ENCODE results near the gene DMRT2.

Gene DMRT2

GRCh38 chr9:1048231-1048619 lies 1.9 kb upstream of the DMRT2 start:
- no peak for DNase-seq

- no peak for DNase-seq
Observed at GRCh38 chr9:1048811-1049210, 1.3 kb upstream of the DMRT2 start.

- peak; percentile 29 for DNase-seq
Observed at GRCh38 chr9:1049641-1050040, 516 bp upstream of the DMRT2 start.

GRCh38 chr9:1051210-1051583 lies 1.0 kb downstream of the DMRT2 start:
- DNase-seq, result no peak

- DNase-seq, result peak; percentile 66
Observed at GRCh38 chr9:1051584-1052275, 1.6 kb downstream of the DMRT2 start.

- no peak for DNase-seq
Observed at GRCh38 chr9:1052365-1053281, 2.5 kb downstream of the DMRT2 start.

DNA sequence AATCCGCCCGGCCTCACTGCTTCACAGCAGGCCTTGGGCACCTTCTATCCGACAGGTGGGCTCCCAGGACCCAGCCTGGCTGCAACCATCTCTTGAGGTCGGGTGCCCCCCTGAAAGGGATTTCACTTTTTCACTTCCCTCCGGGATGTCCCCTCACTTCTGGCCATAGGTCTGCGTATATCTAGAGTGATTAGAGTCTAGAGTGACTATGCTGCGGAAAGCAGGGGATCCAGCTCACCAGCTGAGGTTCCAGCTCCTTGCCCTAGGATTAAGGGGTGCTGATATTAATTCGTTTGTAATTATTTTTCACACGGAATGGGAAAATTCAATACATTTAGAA lies 3.1 kb downstream of the DMRT2 start:
- DNase-seq, result no peak

GRCh38 chr9:1053986-1054425 lies 3.8 kb downstream of the DMRT2 start:
- DNase-seq, result no peak

- no peak for DNase-seq
Observed at GRCh38 chr9:1055166-1055565, 5.0 kb downstream of the DMRT2 start.

- DNase-seq, result no peak
Observed at GRCh38 chr9:1057910-1058309, 7.8 kb downstream of the DMRT2 start.

- DNase-seq, result no peak
Observed at GRCh38 chr9:1058826-1059487, 8.8 kb downstream of the DMRT2 start.

DNA sequence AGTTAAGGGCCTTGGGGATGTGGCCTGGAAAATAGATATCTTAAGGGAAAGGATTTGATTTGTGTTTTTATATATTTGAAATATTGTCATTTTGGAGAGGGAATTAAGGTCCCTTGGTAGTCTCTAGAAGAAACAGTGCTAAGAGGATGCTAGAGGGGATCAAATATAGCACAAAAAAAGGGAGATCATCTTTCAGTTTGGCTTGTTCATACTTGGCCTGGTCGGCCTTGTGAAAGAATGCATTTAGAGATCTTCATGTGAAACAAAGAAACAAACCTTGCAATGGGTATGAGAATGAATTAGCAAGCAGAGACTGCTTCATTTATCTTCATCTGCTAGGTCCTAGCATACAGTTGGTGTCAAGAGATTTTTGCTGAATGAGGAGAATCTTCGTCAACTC lies 15.0 kb downstream of the DMRT2 start:
- DNase-seq, result no peak

- DNase-seq, result no peak
Observed at GRCh38 chr9:1070692-1071091, 20.5 kb downstream of the DMRT2 start.

- DNase-seq, result no peak
Observed at GRCh38 chr9:1071730-1072129, 21.6 kb downstream of the DMRT2 start.

- no peak for DNase-seq
Observed at GRCh38 chr9:1073497-1073896, 23.3 kb downstream of the DMRT2 start.

DNA sequence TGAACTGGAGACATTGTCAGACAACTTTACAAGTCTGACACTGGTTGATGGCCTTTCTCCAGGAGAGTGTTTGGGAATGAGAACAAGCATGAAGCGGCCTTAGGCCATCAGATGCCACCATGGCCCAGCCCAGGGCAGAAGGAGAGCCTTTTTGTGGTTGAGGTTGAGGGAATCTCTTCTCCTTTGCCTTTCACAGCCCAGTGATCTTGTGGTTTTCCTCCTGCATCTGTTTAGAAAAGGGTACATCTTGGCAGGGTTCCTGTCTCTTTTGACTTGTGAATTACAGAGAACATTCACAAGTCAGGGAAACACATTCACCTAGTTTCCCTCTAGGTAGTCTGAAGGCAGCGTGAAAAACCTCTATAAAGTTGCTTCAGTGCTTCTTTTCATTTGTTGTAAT lies 27.5 kb downstream of the DMRT2 start:
- DNase-seq, result no peak

- DNase-seq, result no peak
Observed at GRCh38 chr9:1083325-1083913, 33.3 kb downstream of the DMRT2 start.

DNA sequence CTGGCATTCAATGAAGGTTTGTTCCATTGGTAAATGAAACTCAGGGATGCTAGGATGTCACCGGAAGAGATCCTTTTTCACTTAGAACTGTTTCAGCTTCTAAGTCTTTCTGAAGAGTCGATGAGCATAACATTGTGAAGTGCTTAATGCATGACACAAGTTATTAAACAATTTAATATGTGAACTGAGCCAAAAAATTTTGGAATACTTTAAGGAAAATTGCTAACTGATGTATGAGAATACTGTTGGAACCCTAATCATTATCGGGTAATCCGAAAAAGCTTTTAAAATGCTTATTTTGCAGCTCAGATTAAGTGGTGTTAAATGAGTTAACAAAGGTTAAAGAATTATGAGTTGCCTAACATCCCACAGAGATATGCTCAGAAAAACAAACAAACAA lies 34.9 kb downstream of the DMRT2 start:
- no peak for DNase-seq

DNA sequence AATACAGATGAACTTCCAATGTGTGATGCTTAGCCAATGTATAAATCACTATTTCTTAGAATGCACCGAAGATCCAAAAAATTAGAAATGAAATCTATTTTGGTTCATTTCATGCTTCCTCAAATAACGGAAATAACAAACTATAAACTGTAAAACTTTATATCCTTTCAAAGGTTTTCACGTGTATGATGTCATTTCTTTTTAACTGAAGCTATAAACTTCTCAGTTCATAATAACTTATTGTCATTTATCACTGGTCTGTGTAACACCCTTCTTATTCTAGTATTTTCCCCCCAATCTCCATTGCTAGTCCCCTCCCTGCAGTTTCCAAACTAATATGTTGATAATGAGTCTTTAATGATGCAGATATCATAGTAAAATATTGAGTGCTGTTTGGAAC lies 36.4 kb downstream of the DMRT2 start:
- no peak for DNase-seq

DNA sequence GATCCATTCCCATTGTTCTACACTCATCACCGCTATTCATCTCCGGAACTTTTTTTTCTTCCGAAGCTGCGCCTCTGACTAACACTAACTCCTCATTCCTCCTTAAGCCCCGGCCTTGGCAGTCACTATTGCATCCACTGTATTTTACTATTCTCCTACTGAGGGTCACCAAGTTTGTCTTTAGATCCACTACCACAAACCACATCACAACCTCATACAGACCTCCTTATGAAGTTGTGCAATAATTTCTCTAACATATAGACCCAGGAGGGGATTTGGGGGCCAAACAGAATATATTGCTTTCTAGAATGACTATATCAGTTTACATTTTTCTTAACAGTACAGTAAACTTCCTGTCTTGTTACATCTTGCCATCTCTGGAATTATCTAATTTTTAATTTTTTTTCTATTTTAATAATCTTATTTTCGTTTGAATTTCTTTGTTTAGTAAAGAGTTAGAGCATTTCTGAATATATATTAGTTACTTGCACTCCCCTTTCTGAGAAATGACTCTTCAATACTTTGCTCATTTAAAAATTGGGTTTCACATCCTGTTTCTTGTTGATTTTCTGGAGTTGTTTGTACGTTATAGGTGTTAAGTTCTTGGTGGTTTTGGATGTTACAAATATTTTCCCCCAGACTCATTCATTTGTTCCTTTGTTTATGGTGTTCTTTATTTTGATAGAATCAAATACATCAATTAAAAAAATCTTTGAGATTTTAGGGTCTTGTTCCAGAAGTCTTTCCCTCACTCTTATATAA lies 37.1 kb downstream of the DMRT2 start:
- DNase-seq, result no peak

DNA sequence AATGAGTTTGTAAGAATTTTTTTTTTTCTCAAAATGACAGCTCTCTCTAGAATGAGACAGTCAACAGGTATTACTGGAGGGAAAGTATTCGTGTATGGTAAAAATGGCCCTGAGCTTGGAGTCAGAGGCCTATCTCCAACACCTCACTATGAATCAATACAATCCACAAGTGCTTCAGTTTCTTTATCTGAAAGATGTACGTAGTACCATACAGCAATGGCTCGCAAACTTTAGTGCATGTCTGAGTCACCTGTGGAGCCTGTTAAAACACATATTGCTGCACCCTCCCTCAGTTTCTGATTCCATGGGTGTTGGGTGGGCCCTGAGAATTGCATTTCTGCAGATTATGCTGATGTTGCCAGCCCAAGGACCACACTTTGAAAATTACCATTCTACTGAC lies 44.6 kb downstream of the DMRT2 start:
- DNase-seq, result no peak

GRCh38 chr9:1096155-1096964 lies 46.2 kb downstream of the DMRT2 start:
- DNase-seq, result no peak

All from hematopoietic multipotent progenitor cell treated with erythropoietin and hydrocortisone succinate and interleukin-3 and kit ligand, for 4 days (in vitro differentiated cells).